SK-N-SH treated with all-trans-retinoic acid at 6 μM for 48 hours (cell line): Measurements from ENCODE around the gene UBA7.

Experiments used
- ARNTL ChIP-seq: fragments of 450-650 bp; formaldehyde crosslinking; IDR thresholded peaks from 2 replicates; pipeline ENCODE4 v1.5.0; 2020; ENCODE audit warnings: low read depth, mild to moderate bottlenecking, moderate library complexity, borderline replicate concordance
- BACH2 ChIP-seq: fragments of 250-450 bp; sonication (Bioruptor Pico); IDR thresholded peaks from 2 replicates; pipeline ENCODE4 v1.9.0; 2021; ENCODE audit warnings: mild to moderate bottlenecking, borderline replicate concordance
- CREB5 ChIP-seq: fragments of 250-450 bp; sonication (Bioruptor Pico); IDR thresholded peaks from 2 replicates; pipeline ENCODE4 v1.5.1; 2020; ENCODE audit warnings: low read depth, mild to moderate bottlenecking, moderate library complexity
- ESRRG ChIP-seq: fragments of 250-450 bp; sonication (Bioruptor Pico); IDR thresholded peaks from 2 replicates; pipeline ENCODE4 v1.6.1; 2021; ENCODE audit warnings: mild to moderate bottlenecking
- PATZ1 ChIP-seq: fragments of 250-450 bp; sonication (Bioruptor Pico); IDR thresholded peaks from 2 replicates; pipeline ENCODE4 v1.8.0; 2020; ENCODE audit warnings: mild to moderate bottlenecking, moderate library complexity, borderline replicate concordance
- POU6F1 ChIP-seq: fragments of 250-450 bp; sonication (Bioruptor Pico); IDR thresholded peaks from 2 replicates; pipeline ENCODE4 v1.8.0; 2021; ENCODE audit warnings: low read depth, mild to moderate bottlenecking, moderate library complexity, borderline replicate concordance
- PPARA ChIP-seq: fragments of 250-450 bp; sonication (Bioruptor Pico); IDR thresholded peaks from 2 replicates; pipeline ENCODE4 v1.5.0; 2020; ENCODE audit warnings: mild to moderate bottlenecking, borderline replicate concordance
- RARB ChIP-seq: fragments of 250-450 bp; sonication (Bioruptor Pico); IDR thresholded peaks from 2 replicates; pipeline ENCODE4 v1.8.0; 2021; ENCODE audit warnings: mild to moderate bottlenecking, moderate library complexity
- SNAI2 ChIP-seq: fragments of 250-450 bp; sonication (Bioruptor Pico); IDR thresholded peaks from 2 replicates; pipeline ENCODE4 v1.5.0; 2020; ENCODE audit warnings: mild to moderate bottlenecking, moderate library complexity
- TCF4 ChIP-seq: fragments of 250-450 bp; sonication (Bioruptor Pico); IDR thresholded peaks from 2 replicates; pipeline ENCODE4 v1.8.0; 2021; ENCODE audit warnings: mild to moderate bottlenecking, moderate library complexity, borderline replicate concordance
- TSHZ2 ChIP-seq: fragments of 250-450 bp; sonication (Bioruptor Pico); IDR thresholded peaks from 2 replicates; pipeline ENCODE4 v1.5.0; 2020; ENCODE audit warnings: mild to moderate bottlenecking, moderate library complexity
- ZFP3 ChIP-seq: fragments of 250-450 bp; sonication (Bioruptor Pico); IDR thresholded peaks from 2 replicates; pipeline ENCODE4 v1.5.0; 2020; ENCODE audit warnings: mild to moderate bottlenecking, moderate library complexity
- ZFP30 ChIP-seq: fragments of 450-650 bp; formaldehyde crosslinking; IDR thresholded peaks from 2 replicates; pipeline ENCODE4 v1.5.0; 2022; ENCODE audit warnings: mild to moderate bottlenecking, moderate library complexity
- ZNF8 ChIP-seq: fragments of 450-650 bp; formaldehyde crosslinking; IDR thresholded peaks from 2 replicates; pipeline ENCODE4 v1.5.0; 2020; ENCODE audit warnings: mild to moderate bottlenecking, moderate library complexity

GRCh38 chr3:49757197-49757596, 56.6 kb downstream of the UBA7 start:
- TF ChIP-seq POU6F1 (no peak), TSHZ2 (no peak), ZFP30 (CRISPR knock-in tag) (no peak), BACH2 (CRISPR knock-in tag) (no peak), SNAI2 (CRISPR knock-in tag) (no peak), CREB5 (CRISPR knock-in tag) (no peak), PATZ1 (CRISPR knock-in tag) (no peak), PPARA (CRISPR knock-in tag) (no peak), RARB (CRISPR knock-in tag) (no peak), ZNF8 (CRISPR knock-in tag) (no peak), ZFP3 (CRISPR knock-in tag) (no peak), ESRRG (CRISPR knock-in tag) (no peak), ARNTL (CRISPR knock-in tag) (no peak), TCF4 (no peak)
